GM12801 (cell line): ENCODE results near the gene TRMT112.

ENCODE experiments used
- TF ChIP-seq, protein P1 (sequence below): IDR thresholded peaks from one replicate; pipeline ENCODE4 v1.5.1; 2011; ENCODE audit warnings: control low read depth; ENCODE audit not compliant: insufficient read length; ENCODE audit errors: extremely low read depth

TRMT112 gene

GRCh38 chr11:64337538-64338249, 20.3 kb upstream of the TRMT112 start:
- TF ChIP-seq, protein P1, sequence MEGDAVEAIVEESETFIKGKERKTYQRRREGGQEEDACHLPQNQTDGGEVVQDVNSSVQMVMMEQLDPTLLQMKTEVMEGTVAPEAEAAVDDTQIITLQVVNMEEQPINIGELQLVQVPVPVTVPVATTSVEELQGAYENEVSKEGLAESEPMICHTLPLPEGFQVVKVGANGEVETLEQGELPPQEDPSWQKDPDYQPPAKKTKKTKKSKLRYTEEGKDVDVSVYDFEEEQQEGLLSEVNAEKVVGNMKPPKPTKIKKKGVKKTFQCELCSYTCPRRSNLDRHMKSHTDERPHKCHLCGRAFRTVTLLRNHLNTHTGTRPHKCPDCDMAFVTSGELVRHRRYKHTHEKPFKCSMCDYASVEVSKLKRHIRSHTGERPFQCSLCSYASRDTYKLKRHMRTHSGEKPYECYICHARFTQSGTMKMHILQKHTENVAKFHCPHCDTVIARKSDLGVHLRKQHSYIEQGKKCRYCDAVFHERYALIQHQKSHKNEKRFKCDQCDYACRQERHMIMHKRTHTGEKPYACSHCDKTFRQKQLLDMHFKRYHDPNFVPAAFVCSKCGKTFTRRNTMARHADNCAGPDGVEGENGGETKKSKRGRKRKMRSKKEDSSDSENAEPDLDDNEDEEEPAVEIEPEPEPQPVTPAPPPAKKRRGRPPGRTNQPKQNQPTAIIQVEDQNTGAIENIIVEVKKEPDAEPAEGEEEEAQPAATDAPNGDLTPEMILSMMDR = no peak

DNA sequence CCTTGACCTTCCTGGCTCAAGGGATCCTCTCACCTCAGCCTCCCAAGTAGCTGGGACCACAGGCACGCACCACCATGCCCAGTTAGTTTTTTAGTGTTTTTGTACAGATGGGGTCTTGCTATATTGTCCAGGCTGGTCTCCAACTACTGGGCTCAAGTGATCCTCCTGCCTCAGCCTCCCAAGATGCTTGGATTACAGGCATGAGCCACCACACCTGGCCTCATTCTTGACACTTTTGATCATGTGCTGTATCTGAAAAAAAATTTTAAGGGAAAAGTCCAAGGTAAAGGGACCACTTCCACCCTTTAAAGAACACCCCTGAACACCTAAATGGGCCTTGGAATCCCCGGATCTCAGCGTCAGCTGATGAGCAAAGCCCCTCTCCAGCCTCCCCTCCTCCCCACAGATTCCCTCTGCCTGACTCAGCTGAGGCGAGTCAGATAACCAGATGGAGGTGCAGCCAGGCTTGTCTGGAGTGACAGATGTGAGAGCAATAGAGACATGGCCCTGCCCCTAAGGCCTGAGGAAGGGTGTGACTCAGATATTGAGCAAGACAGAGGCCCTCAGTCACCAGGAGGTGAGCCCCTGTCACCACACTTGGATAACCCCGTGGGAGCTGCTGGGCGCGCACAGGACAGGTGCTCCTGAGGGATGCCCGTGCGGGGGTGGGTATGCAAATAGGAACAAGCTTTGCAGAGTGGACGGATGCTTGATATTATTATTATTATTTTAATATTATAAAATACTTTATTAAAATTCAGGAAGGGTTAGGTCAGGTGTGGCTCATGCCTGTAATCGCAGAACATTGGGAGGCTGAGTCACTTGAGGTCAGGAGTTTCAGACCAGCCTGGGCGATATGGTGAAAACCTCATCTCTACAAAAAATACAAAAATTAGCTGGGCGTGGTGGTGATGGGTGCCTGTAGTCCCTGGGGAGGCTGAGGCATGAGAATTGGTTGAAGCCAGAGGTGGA, 17.7 kb upstream of the TRMT112 start:
- TF ChIP-seq, protein P1 = no peak

DNA sequence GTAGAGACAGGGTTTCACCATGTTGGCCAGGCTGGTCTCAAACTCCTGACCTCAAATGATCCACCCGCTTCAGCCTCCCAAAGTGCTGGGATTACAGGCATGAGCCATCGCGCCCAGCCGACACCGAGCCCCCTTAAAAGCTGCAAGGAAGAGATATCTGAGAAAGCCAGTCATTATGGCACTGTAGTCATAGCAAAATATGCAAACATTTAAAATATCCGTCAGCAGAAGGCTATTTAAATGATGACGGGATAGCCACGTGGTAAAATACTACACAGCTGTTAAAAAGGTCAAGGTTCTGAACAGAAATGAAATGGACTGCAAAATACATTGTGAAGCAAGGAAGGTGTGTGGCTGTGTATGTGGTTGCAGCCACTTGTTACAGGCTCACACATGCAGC, 16.2 kb upstream of the TRMT112 start:
- TF ChIP-seq, protein P1 = no peak

- TF ChIP-seq, protein P1 = no peak
These were observed 14.4 kb upstream of the TRMT112 start for GRCh38 chr11:64331569-64332371.

DNA sequence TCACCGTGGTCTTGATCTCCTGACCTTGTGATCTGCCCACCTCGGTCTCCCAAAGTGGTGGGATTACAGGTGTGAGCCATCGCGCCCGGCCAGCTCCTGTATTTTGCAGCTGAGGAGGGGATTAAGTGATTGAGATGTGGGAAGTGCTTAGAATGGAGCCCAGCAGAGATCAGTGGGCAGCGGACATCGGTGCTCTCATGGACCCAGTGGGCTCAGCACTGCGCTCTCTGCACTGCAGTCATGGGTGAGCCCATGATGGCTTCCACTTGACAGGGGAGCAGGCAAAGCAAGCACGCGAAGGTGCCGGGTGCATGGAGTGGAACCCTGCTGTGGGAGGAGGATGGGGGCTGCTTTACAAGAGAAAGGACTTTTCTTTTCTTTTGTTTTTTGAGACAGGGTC, 13.5 kb upstream of the TRMT112 start:
- TF ChIP-seq, protein P1 = no peak

- TF ChIP-seq, protein P1 = no peak
These were observed 10.6 kb upstream of the TRMT112 start for GRCh38 chr11:64327993-64328392.

DNA sequence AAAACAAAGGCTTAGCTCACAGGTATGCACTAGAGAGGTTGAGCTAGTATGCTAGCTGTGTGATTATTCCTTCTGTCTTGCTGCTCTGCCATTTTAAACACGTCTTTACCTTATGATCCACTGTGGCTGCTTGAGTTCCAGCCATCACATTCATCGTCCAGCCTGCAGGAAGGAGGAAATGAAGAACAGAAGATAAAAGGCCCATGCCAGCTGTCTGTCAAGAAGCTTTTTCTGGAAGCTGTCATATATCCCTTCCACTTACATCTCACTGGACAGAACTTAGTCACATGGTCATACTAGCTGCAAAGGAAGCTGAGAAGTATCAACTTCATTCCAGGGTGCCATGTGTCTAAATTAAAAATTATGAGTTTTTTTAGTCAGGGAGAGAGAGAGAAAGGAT, 10.0 kb upstream of the TRMT112 start:
- TF ChIP-seq, protein P1 = no peak
